ENCODE results near the gene MAP3K13. TPM values are rescaled to one million over a fixed set of nuclear protein-coding genes. Genes with fewer than 3 reads are reported as not detected.

The MAP3K13 gene
- total RNA-seq, 1 experiment from 2014 or later: 24.4 TPM

DNA sequence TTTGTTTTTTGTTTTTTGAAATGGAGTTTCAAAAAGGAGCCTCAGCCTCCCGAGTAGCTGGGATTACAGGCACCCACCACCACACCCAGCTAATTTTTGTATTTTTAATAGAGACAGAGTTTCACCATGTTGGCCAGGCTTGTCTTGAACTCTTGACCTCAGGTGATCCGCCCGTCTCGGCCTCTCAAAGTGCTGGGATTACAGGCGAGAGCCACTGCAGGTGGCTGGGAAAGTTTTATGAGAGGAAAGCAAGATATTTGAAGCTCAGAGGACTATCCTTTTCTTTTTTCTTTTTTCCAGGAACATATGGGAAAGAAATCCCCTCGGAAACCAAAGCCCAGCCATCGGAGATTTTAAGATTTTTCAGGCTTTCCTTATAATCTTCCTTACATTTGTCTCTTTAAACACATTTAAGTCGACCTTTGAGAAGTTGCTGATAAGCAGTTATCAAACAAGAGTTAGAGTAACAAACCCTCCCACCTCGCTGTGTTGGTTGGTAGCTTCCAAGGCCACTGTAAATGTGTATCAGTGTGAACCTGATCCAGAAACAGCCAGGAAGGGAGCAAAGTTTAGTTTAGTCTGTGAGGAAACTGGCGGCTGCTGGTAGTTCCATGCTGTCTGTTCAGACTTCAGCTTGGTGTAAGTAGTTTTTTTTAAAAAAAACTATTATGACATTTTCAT is 34.5 kb upstream of the MAP3K13 start:
- Histone ChIP-seq H3K9ac (ENCODE audit: low read length) (peak overlapping the region; percentile 40), H3F3A (ENCODE audit: low read length, unreplicated experiment) (peaks cover 15% of the 10 kb centered on the region), H3K4me2 (ENCODE audit: low read length) (peak overlapping the region; percentile 78), H4K20me1 (ENCODE audit: low read length) (no peaks in the 10 kb centered on the region), H3K27ac (ENCODE audit: low read length) (no peak overlapping the region), H3K36me3 (ENCODE audit: low read depth, low read length) (no peaks in the 10 kb centered on the region), H3K4me1 (ENCODE audit: insufficient read depth, low read length) (peaks cover 31% of the 10 kb centered on the region), H3K4me3 (ENCODE audit: low read length) (peak overlapping the region; percentile 49; the same call in 1 of the 2 replicates), H3K9me3 (ENCODE audit: low read length) (no peaks in the 10 kb centered on the region), H2AFZ (ENCODE audit: low read length) (peak overlapping the region; percentile 78), H3K9me2 (replicated peaks; ENCODE audit: low read length) (no peaks in the 10 kb centered on the region), H3K79me2 (ENCODE audit: low read length) (no peaks in the 10 kb centered on the region), H3K27me3 (ENCODE audit: low read length) (no peaks in the 10 kb centered on the region)
- intact Hi-C loops (cut with micrococcal nuclease): no loop called here
- DNase-seq (peak; percentile 37), ATAC-seq (peak; percentile 41)
- TF ChIP-seq, protein P1, sequence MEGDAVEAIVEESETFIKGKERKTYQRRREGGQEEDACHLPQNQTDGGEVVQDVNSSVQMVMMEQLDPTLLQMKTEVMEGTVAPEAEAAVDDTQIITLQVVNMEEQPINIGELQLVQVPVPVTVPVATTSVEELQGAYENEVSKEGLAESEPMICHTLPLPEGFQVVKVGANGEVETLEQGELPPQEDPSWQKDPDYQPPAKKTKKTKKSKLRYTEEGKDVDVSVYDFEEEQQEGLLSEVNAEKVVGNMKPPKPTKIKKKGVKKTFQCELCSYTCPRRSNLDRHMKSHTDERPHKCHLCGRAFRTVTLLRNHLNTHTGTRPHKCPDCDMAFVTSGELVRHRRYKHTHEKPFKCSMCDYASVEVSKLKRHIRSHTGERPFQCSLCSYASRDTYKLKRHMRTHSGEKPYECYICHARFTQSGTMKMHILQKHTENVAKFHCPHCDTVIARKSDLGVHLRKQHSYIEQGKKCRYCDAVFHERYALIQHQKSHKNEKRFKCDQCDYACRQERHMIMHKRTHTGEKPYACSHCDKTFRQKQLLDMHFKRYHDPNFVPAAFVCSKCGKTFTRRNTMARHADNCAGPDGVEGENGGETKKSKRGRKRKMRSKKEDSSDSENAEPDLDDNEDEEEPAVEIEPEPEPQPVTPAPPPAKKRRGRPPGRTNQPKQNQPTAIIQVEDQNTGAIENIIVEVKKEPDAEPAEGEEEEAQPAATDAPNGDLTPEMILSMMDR (conservative IDR thresholded peaks at IDR 0.05; ENCODE audit: low read depth, low read length): no peak
- TF ChIP-seq EZH2phosphoT487 (IDR thresholded peaks at IDR 0.05; ENCODE audit: borderline replicate concordance, low read length) (no peak), EZH2 (IDR thresholded peaks at IDR 0.05; ENCODE audit: low read length, unreplicated experiment) (no peak)
- BruUV-seq (replicated peaks): no TSS peak
- POLR2A ChIA-PET (ENCODE audit: unreplicated experiment): interaction anchor here (0.5 kb wide), 1 partner anchor 270 kb away, joined by 3 read pairs; no protein-coding TSS in a partner anchor
- CTCF ChIA-PET: no interaction called here

DNA sequence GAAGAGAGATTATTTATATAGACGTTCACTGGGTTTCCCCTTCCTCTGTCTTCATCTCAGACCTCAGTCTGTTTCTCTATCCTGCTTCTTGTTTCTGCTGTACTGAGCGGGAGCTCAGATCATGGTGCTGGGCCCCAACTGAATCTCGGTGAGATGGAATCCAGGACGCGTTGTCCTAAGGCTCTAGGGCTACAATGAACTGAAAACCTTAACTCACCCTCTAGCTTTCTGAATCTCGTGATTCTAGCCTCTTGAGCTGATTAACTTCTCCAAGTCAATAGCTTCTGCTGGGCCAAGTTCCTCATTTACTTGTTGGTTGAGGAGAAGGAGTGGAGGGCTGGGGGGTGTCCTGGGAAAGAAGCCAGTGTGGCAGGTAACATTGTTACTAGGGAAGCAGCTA is 32.7 kb upstream of the MAP3K13 start:
- intact Hi-C loops (cut with micrococcal nuclease): no loop called here
- no peak for ATAC-seq
- no TSS peak for BruUV-seq (replicated peaks)
- Histone ChIP-seq H3F3A (ENCODE audit: low read length, unreplicated experiment) (peaks cover 15% of the 10 kb centered on the region), H3K27ac (ENCODE audit: low read length) (no peak overlapping the region), H4K20me1 (ENCODE audit: low read length) (no peaks in the 10 kb centered on the region), H3K4me1 (ENCODE audit: insufficient read depth, low read length) (peaks cover 36% of the 10 kb centered on the region), H3K4me3 (ENCODE audit: low read length) (no peak overlapping the region), H3K36me3 (ENCODE audit: low read depth, low read length) (no peaks in the 10 kb centered on the region), H3K27me3 (ENCODE audit: low read length) (no peaks in the 10 kb centered on the region), H3K4me2 (ENCODE audit: low read length) (no peak overlapping the region), H2AFZ (ENCODE audit: low read length) (no peak overlapping the region), H3K9ac (ENCODE audit: low read length) (no peak overlapping the region), H3K79me2 (ENCODE audit: low read length) (no peaks in the 10 kb centered on the region), H3K9me3 (ENCODE audit: low read length) (no peaks in the 10 kb centered on the region), H3K9me2 (replicated peaks; ENCODE audit: low read length) (no peaks in the 10 kb centered on the region)
- TF ChIP-seq EZH2phosphoT487 (IDR thresholded peaks at IDR 0.05; ENCODE audit: borderline replicate concordance, low read length): no peak
- TF ChIP-seq, protein P1 (conservative IDR thresholded peaks at IDR 0.05; ENCODE audit: low read depth, low read length): no peak
- TF ChIP-seq EZH2 (IDR thresholded peaks at IDR 0.05; ENCODE audit: low read length, unreplicated experiment): no peak
- POLR2A ChIA-PET (ENCODE audit: unreplicated experiment): no interaction called here
- no peak for DNase-seq
- CTCF ChIA-PET: no interaction called here

- ATAC-seq (no peak), DNase-seq (no peak)
- no peaks in the 10 kb centered on the region for H3K27me3 ChIP-seq (ENCODE audit: low read length)
- no peaks in the 10 kb centered on the region for H3K79me2 ChIP-seq (ENCODE audit: low read length)
- intact Hi-C loops (cut with micrococcal nuclease): no loop called here
- TF ChIP-seq EZH2phosphoT487 (IDR thresholded peaks at IDR 0.05; ENCODE audit: borderline replicate concordance, low read length) (no peak), EZH2 (IDR thresholded peaks at IDR 0.05; ENCODE audit: low read length, unreplicated experiment) (no peak)
- TF ChIP-seq, protein P1 (conservative IDR thresholded peaks at IDR 0.05; ENCODE audit: low read depth, low read length): no peak
- H3K9me2 ChIP-seq (replicated peaks; ENCODE audit: low read length): no peaks in the 10 kb centered on the region
- no peak overlapping the region for H2AFZ ChIP-seq (ENCODE audit: low read length)
- no peak overlapping the region for H3K9ac ChIP-seq (ENCODE audit: low read length)
- no peak overlapping the region for H3K27ac ChIP-seq (ENCODE audit: low read length)
- POLR2A ChIA-PET (ENCODE audit: unreplicated experiment): no interaction called here
- BruUV-seq (replicated peaks): no TSS peak
- H3K9me3 ChIP-seq (ENCODE audit: low read length): no peaks in the 10 kb centered on the region
- no peak overlapping the region for H3K4me3 ChIP-seq (ENCODE audit: low read length)
- CTCF ChIA-PET: no interaction called here
- H3K36me3 ChIP-seq (ENCODE audit: low read depth, low read length): no peaks in the 10 kb centered on the region
- no peak overlapping the region for H3K4me2 ChIP-seq (ENCODE audit: low read length)
- no peaks in the 10 kb centered on the region for H4K20me1 ChIP-seq (ENCODE audit: low read length)
- H3K4me1 ChIP-seq (ENCODE audit: insufficient read depth, low read length): peaks cover 40% of the 10 kb centered on the region
- peaks cover 15% of the 10 kb centered on the region for H3F3A ChIP-seq (ENCODE audit: low read length, unreplicated experiment)
Measured at GRCh38 chr3:185330644-185331043, 32.3 kb upstream of the MAP3K13 start.
